Fibroblast of villous mesenchyme (primary cell): ENCODE results near the gene DIAPH1. TPM values are rescaled to one million over a fixed set of nuclear protein-coding genes. Genes with fewer than 3 reads are reported as not detected.

ENCODE experiments used
- DNase-seq: peaks from one replicate; pipeline ENCODE4 v3.0.0-alpha.2; 2010; ENCODE audit warnings: low read depth
- H3K4me3 ChIP-seq: 2 replicates; pipeline ENCODE4 v1.5.1; 2011; ENCODE audit warnings: low read depth, mild to moderate bottlenecking, low read length
- total RNA-seq: library from RNA; depleted of rRNA; stranded (reverse); fragments of >200 nt; gene quantifications from 2 replicates; pipeline ENCODE4 v1.2.3, GENCODE V29; 2012
- TF ChIP-seq, protein P1 (sequence below): IDR thresholded peaks from 2 replicates; pipeline ENCODE4 v1.5.1; 2012; ENCODE audit warnings: low read depth, mild to moderate bottlenecking, low read length; ENCODE audit not compliant: insufficient read depth

Gene DIAPH1
- total RNA-seq, 1 donor, result 26.8 TPM

DNA sequence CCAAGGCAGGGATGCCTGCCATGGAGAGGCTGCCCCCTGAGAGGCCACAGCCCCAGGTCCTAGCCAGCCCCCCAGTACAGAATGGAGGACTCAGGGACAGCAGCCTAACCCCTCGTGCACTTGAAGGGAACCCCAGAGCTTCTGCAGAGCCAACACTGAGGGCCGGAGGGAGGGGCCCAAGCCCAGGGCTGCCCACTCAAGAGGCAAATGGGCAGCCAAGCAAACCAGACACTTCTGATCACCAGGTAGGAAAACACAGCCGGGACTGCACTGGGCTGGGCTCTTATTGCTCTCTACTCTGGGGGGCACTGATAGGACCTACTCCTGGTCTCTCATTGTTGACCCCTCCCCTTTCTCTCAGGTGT lies 21.2 kb upstream of the DIAPH1 start:
- DNase-seq, result no peak
- TF ChIP-seq, protein P1, sequence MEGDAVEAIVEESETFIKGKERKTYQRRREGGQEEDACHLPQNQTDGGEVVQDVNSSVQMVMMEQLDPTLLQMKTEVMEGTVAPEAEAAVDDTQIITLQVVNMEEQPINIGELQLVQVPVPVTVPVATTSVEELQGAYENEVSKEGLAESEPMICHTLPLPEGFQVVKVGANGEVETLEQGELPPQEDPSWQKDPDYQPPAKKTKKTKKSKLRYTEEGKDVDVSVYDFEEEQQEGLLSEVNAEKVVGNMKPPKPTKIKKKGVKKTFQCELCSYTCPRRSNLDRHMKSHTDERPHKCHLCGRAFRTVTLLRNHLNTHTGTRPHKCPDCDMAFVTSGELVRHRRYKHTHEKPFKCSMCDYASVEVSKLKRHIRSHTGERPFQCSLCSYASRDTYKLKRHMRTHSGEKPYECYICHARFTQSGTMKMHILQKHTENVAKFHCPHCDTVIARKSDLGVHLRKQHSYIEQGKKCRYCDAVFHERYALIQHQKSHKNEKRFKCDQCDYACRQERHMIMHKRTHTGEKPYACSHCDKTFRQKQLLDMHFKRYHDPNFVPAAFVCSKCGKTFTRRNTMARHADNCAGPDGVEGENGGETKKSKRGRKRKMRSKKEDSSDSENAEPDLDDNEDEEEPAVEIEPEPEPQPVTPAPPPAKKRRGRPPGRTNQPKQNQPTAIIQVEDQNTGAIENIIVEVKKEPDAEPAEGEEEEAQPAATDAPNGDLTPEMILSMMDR, result no peak
- no peak overlapping the region for H3K4me3 ChIP-seq

DNA sequence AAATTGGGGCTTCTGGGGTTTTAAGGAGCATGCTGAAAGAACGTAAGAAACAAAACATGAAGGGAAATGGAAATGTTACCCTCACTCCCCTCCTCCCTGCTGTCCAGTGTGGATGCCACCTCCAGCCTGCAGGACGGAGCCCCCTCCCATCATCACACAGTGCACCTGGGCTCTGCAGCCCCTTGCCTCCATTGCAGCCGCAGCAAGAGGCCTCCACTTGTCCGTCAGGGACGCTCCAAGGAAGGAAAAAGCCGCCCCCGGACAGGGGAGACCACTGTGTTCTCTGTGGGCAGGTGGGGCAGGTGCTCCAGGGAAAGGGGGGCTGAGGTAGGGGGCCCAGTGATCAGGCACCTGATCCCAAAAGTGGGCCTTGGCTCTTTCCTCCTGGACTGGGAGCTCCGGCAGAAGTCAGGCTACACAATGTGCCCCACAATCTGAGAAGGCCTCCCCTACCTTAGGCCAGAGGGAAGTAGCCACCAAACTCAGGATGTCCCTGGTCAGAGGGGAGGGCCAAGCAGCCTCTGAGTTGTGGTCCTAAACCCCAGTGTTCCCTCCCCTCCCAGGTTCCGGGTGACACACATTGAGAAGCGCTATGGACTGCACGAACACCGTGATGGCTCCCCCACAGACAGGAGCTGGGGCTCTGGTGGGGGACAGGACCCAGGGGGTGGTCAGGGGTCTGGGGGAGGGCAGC lies 20.7 kb upstream of the DIAPH1 start:
- no peak for DNase-seq
- H3K4me3 ChIP-seq, result no peak overlapping the region
- TF ChIP-seq, protein P1, result no peak

DNA sequence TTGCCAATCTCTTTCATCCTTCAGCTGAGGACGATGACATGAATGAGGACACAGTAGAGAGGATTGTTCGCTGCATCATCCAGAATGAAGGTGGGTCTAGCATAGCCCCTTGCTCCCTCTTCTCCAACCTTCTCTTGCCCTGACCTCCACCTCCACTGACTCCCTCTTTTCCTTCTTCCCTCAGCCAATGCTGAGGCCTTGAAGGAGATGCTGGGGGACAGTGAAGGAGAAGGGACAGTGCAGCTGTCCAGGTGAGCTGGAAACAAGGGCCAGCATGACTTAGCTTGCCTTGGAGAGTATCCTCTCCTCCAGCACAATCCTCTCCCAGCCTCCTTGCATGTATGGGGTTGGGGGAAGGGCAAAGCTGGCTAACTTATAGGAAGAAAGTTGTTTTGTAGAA lies 20.0 kb upstream of the DIAPH1 start:
- TF ChIP-seq, protein P1, result no peak
- DNase-seq, result no peak

DNA sequence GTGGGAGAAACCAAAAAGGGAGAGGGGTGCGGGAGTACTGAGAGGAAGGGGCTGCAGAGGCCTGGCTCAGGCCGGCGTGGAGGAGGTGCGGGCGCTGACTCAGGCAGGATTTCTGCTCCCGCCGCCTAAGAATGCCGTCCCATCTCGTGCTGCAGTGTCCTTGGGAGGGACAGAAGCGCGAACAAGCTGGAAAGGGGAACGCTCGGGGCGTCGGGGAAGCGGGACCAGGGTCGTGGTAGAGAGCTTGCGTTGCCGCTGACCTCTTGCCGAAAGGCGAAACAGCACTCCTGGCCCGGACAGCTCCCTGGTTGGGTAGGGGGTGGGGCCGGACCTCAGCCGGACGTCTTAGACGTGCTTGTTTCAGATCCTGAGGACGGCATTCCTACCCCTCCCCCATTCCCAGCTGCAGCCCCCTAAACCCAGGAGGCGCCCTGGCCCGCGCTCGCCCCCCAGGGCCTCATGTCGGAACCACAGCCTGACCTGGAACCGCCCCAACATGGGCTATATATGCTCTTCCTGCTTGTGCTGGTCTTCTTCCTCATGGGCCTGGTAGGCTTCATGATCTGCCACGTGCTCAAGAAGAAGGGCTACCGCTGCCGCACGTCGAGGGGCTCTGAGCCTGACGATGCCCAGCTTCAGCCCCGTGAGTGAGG lies 19.1 kb upstream of the DIAPH1 start:
- peak; percentile 65 for DNase-seq
- peak overlapping the region; percentile 99 for H3K4me3 ChIP-seq
- TF ChIP-seq, protein P1, result peak; percentile 33

More for the DNA sequence above, 20.0 kb upstream of the DIAPH1 start:
- H3K4me3 ChIP-seq, result no peak overlapping the region

DNA sequence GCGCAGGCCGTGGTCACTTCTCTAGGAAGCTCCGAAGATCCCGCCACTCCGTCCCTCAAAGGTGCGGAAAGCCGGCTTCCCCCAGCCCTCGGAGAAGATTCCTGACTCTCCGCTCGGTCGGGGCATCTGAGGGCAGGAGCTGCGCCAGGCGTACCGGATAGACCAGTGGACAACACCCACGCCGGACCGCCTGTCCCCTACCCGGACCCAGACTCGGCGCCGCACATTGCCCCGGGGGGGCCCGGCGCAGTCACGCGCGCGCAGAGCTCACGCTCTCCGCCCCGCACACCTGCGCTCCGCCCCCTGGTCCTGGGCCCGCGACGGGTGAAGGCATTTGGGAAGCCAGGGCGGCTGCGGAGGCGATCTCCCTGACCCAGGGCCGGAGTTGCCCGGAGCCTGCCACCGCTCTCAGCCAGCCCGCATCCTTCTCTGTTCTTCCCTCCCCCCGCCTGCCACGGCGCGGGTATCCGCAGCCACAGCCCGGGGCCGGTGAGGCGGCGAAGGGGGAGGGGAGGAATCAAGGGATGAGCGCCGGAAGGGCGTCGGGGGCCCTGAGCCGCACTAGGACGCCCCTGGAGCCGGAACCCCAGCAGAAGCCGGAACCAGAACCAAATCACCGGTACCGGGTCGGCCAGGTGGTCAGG lies 18.4 kb upstream of the DIAPH1 start:
- peak overlapping the region; percentile 99 for H3K4me3 ChIP-seq
- DNase-seq, result no peak

DNA sequence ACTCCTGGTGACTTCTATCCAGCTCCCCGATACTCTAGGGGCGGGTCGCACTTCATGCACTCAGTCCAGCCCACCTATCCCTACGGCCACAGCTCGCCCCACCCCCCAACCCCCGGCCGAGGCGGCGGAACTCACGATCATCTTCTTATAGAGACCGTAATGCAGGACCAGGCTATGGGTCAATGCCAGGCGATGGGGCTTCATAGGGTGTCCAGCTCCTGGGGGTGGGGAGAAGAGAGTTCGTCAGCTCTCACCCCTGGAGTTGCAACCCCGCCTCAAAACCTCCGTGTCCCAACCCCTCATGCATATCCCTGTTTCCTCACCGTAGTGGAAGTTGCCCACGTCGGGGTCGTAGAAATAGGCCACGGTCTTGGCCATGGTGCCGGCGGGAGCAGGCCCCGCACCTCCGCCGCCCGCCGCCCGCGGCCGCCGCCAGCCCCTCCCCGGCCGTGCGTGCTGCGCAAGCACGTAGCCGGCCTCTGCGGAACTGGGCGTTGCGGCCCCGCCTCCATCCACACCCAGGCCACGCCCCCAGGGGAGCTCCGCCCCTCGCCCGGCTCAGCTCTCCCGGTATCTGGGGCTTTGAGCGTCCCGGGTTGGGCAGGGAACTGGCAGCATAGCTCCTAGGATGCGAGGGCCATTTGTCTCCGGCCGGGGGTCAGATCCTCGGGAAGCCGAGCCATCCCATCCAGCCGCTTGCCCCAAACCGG lies 17.8 kb upstream of the DIAPH1 start, which contains the start of the genes HDAC3 and RELL2:
TSS of gene HDAC3 (minus strand) at position 437 of the 710 bp plus-strand sequence. CDS start at position 378, 59 bp downstream.
TSS of gene RELL2 (plus strand) at position 585 of the 710 bp plus-strand sequence. CDS start 1,229 bp downstream, outside the sequence.
- DNase-seq, result peak; percentile 87
- TF ChIP-seq, protein P1, result no peak
- peak within 1 kb of the TSS; percentile 99 for H3K4me3 ChIP-seq

More for the DNA sequence above, 18.4 kb upstream of the DIAPH1 start:
- TF ChIP-seq, protein P1, result no peak
